GM12878 (cell line): ENCODE measurements around the gene HAPSTR1. TPM values are rescaled to one million over a fixed set of nuclear protein-coding genes. Genes with fewer than 3 reads are reported as not detected.

Experiments
- ATAC-seq: fragments of 200-7000 bp; cut with Tn5 transposase; 3 replicates; pipeline ENCODE4 v1.9.1; 2020; ENCODE audit warnings: mild to moderate bottlenecking, moderate library complexity
- BruUV-seq: library from RNA; stranded (reverse); fragments of 400-500 nt; replicated peaks from 2 replicates; lab custom pipeline; 2021; lab: Mats Ljungman, UMichigan
- CTCF ChIA-PET: fragments of 300-600 bp; sonication (Branson Sonifier 250); formaldehyde crosslinking; extraction: SDS; loops from one replicate; lab custom pipeline; 2021; ENCODE audit warnings: inconsistent platforms; lab: Yijun Ruan, JAX
- POLR2A ChIA-PET: fragments of 350-600 bp; formaldehyde crosslinking; extraction: SDS; loops from one replicate; lab custom pipeline; 2021; ENCODE audit warnings: inconsistent platforms; lab: Charles Lee
- RAD21 ChIA-PET: fragments of 300-600 bp; sonication (Branson Sonifier 250); formaldehyde crosslinking; loops from one replicate; lab custom pipeline; 2023; ENCODE audit warnings: antibody characterized with exemption; ENCODE audit not compliant: unreplicated experiment; lab: Charles Lee
- SMC1A ChIA-PET: fragments of 300-600 bp; sonication (Branson Sonifier 250); formaldehyde crosslinking; loops from one replicate; lab custom pipeline; 2023; ENCODE audit not compliant: unreplicated experiment, uncharacterized antibody; lab: Charles Lee
- DNase-seq: peaks from one replicate; pipeline ENCODE4 v3.0.0-alpha.2; 2011; ENCODE audit warnings: low read depth, low spot score
- FAIRE-seq: peaks from 3 replicates; lab custom pipeline; 2011; peaks lifted over from hg19 to GRCh38; lab: Jason Lieb, UNC
- H2AFZ ChIP-seq: 2 replicates; pipeline ENCODE4 v1.6.0; 2011; ENCODE audit warnings: low read depth, low read length, control low read depth; ENCODE audit not compliant: control insufficient read depth
- H3K27ac ChIP-seq: 2 replicates; pipeline ENCODE4 v1.5.1; 2011; ENCODE audit warnings: control low read depth; ENCODE audit not compliant: control insufficient read depth, insufficient read depth
- H3K27me3 ChIP-seq, 2 experiments: replicated peaks in 1 of 2; 2 replicates each; pipeline versions ENCODE4 v1.6.0 to v1.6.1; 2011; ENCODE audit warnings: low read length in 1 of 2; ENCODE audit not compliant: control insufficient read depth in 2 of 2, insufficient read depth in 2 of 2
- H3K36me3 ChIP-seq, 2 experiments: 2 replicates each; pipeline ENCODE4 v1.5.1; 2011; ENCODE audit warnings: low read length in 1 of 2; ENCODE audit not compliant: control insufficient read depth in 2 of 2, insufficient read depth in 2 of 2
- H3K4me1 ChIP-seq: 2 replicates; pipeline ENCODE4 v1.6.1; 2011; ENCODE audit warnings: mild to moderate bottlenecking, low read length, moderate library complexity, mixed read lengths; ENCODE audit not compliant: control insufficient read depth, insufficient read depth
- H3K4me2 ChIP-seq: 2 replicates; pipeline ENCODE4 v1.6.0; 2011; ENCODE audit warnings: control low read depth; ENCODE audit not compliant: control insufficient read depth, insufficient read depth
- H3K4me3 ChIP-seq: fragments of 200-600 bp; sonication (generic); 2 replicates; pipeline ENCODE4 v1.5.1; 2016
- H3K79me2 ChIP-seq: 2 replicates; pipeline ENCODE4 v1.6.0; 2011; ENCODE audit warnings: low read length; ENCODE audit not compliant: control insufficient read depth, insufficient read depth
- H3K9ac ChIP-seq: 2 replicates; pipeline ENCODE4 v1.8.0; 2011; ENCODE audit warnings: low read length, control low read depth, mixed read lengths; ENCODE audit not compliant: control insufficient read depth, insufficient read depth
- H3K9me3 ChIP-seq: replicated peaks from 3 replicates; pipeline ENCODE4 v1.5.1; 2011; ENCODE audit warnings: mild to moderate bottlenecking, low read length; ENCODE audit not compliant: control insufficient read depth, insufficient read depth
- H4K20me1 ChIP-seq: 2 replicates; pipeline ENCODE4 v1.6.0; 2011; ENCODE audit not compliant: control insufficient read depth, insufficient read depth
- BCL3 ChIP-seq: IDR thresholded peaks from 2 replicates; pipeline ENCODE4 v1.6.1; 2011; ENCODE audit warnings: borderline replicate concordance, low read depth, mild to moderate bottlenecking, moderate library complexity, low read length; ENCODE audit not compliant: insufficient read depth, poor library complexity, severe bottlenecking
- BHLHE40 ChIP-seq, 2 experiments: fragments of 450-650 bp in 1 of 2; IDR thresholded peaks; 2 replicates each; pipeline ENCODE4 v1.6.1; 2011 to 2017; ENCODE audit warnings: low read depth in 2 of 2, borderline replicate concordance in 1 of 2, improper control_type of control experiment in 1 of 2, low read length in 1 of 2, mild to moderate bottlenecking in 1 of 2
- CEBPB ChIP-seq, 2 experiments: fragments of 150-350 bp in 1 of 2; IDR thresholded peaks; 2 replicates each; pipeline ENCODE4 v1.6.1; 2012 to 2014; ENCODE audit warnings: low read depth in 2 of 2, low read length in 2 of 2, borderline replicate concordance in 1 of 2, inconsistent platforms in 1 of 2
- IRF4 ChIP-seq: IDR thresholded peaks from 2 replicates; pipeline ENCODE4 v1.6.1; 2011; ENCODE audit warnings: low read depth, low read length
- JUNB ChIP-seq: IDR thresholded peaks from 2 replicates; pipeline ENCODE4 v1.6.1; 2016; ENCODE audit warnings: antibody characterized with exemption, mild to moderate bottlenecking
- KDM1A ChIP-seq: fragments of 200-600 bp; sonication (generic); IDR thresholded peaks from 2 replicates; pipeline ENCODE4 v1.6.1; 2016; ENCODE audit warnings: borderline replicate concordance
- NR2F1 ChIP-seq: fragments of 450-650 bp; conservative IDR thresholded peaks from 2 replicates; pipeline ENCODE4 v1.6.1; 2017; ENCODE audit warnings: mild to moderate bottlenecking
- POLR2A ChIP-seq: IDR thresholded peaks from 2 replicates; pipeline ENCODE4 v1.6.1; 2011; ENCODE audit warnings: low read depth, mild to moderate bottlenecking, low read length
- RAD51 ChIP-seq: fragments of 450-650 bp; IDR thresholded peaks from 2 replicates; pipeline ENCODE4 v1.6.1; 2016; ENCODE audit warnings: moderate library complexity, mild to moderate bottlenecking, inconsistent platforms
- STAT3 ChIP-seq: IDR thresholded peaks from 2 replicates; pipeline ENCODE4 v1.6.1; 2011; ENCODE audit warnings: low read depth, low read length, improper control_type of control experiment
- ZNF24 ChIP-seq: fragments of 450-650 bp; IDR thresholded peaks from 2 replicates; pipeline ENCODE4 v1.6.1; 2017; ENCODE audit warnings: antibody characterized with exemption, mild to moderate bottlenecking
- ZNF274 ChIP-seq: IDR thresholded peaks from one replicate; pipeline ENCODE4 v1.8.0; 2011; ENCODE audit not compliant: insufficient read length, insufficient read depth
- ZNF592 ChIP-seq: fragments of 450-650 bp; IDR thresholded peaks from 2 replicates; pipeline ENCODE4 v1.6.1; 2017; ENCODE audit warnings: mild to moderate bottlenecking, moderate library complexity
- in situ Hi-C: fragments of 300-500 bp; cut with MboI; formaldehyde crosslinking; loops from 9 replicates; pipeline ENCODE4 v1.14.3; 2018; ENCODE audit warnings: mixed read lengths
- intact Hi-C: fragments of 100-400 bp; cut with micrococcal nuclease; formaldehyde crosslinking; loops from one replicate; pipeline ENCODE4 v1.14.2; 2022; ENCODE audit not compliant: unreplicated experiment
- polyA plus RNA-seq, 11 experiments: library from polyadenylated mRNA; depleted of rRNA in 4 of 11; unstranded in 6 of 11; stranded (reverse) in 5 of 11; fragments of >200 nt; fragmentation: Nextera tagmentation in 4 of 11; fragmentation: Illumina TruSeq in 1 of 11; extraction: Ambion mirVana in 4 of 11; extraction: Trizol in 1 of 11; gene quantifications; 1 replicate in 1 of 11; 2 replicates in 10 of 11; pipeline versions ENCODE4 v1.2.1 to v1.2.3, GENCODE V29; 2011 to 2016; ENCODE audit warnings: inconsistent platforms in 2 of 11, missing spikeins in 2 of 11, low read depth in 1 of 11
- total RNA-seq, 4 experiments: library from RNA; depleted of rRNA in 3 of 4; stranded (reverse); fragments of >200 nt in 3 of 4; fragmentation: Illumina TruSeq in 1 of 4; extraction: Trizol in 1 of 4; gene quantifications; 2 replicates each; pipeline versions ENCODE4 v1.2.1 to v1.2.3, GENCODE V29; 2013 to 2021

Gene HAPSTR1
- total and polyA plus RNA-seq, 10 of the 15 experiments (the other 5 are each of a cell fraction or from before 2014, with no cell fraction given) = 8.7 to 52.5 (median 23.1) TPM

GRCh38 chr16:9060225-9060624, 31.2 kb upstream of the HAPSTR1 start:
- Histone ChIP-seq H4K20me1 (no peaks in the 10 kb centered on the region), H3K79me2 (no peaks in the 10 kb centered on the region), H3K4me1 (peaks cover 16% of the 10 kb centered on the region), H3K36me3 (no peaks in the 10 kb centered on the region), H3K27ac (no peak overlapping the region), H2AFZ (no peak overlapping the region), H3K9ac (no peak overlapping the region), H3K4me3 (no peak overlapping the region), H3K9me3 (no peaks in the 10 kb centered on the region), H3K4me2 (no peak overlapping the region), H3K27me3 (no peaks in the 10 kb centered on the region)
- SMC1A ChIA-PET = interaction anchor here (1.6 kb wide), 1 partner anchor 15 kb away, joined by 4 read pairs; no protein-coding TSS in a partner anchor
- TF ChIP-seq ZNF24 (no peak), CEBPB (IDR thresholded peaks at IDR 0.05; ENCODE audit: borderline replicate concordance in 1 of 2, low read depth in 2 of 2, low read length in 2 of 2) (no peak), KDM1A (no peak), BHLHE40 (IDR thresholded peaks at IDR 0.05; ENCODE audit: borderline replicate concordance in 1 of 2, low read depth in 2 of 2, low read length in 1 of 2) (no peak), RAD51 (no peak), IRF4 (no peak), ZNF592 (no peak), BCL3 (no peak), POLR2A (no peak), STAT3 (no peak), NR2F1 (no peak), ZNF274 (no peak), JUNB (no peak)
- ATAC-seq = no peak
- RAD21 ChIA-PET = interaction anchor here (0.6 kb wide), 1 partner anchor 87 kb away, joined by 3 read pairs; no protein-coding TSS in a partner anchor
- FAIRE-seq = no peak
- intact Hi-C loops = no loop called here
- POLR2A ChIA-PET = no interaction called here
- CTCF ChIA-PET = interaction anchor here (0.6 to 2.4 kb wide), 5 partner anchors 10 to 903 kb away, joined by 3 to 8 read pairs (median 4); no protein-coding TSS in a partner anchor
- BruUV-seq = no TSS peak
- in situ Hi-C loops = no loop called here
- DNase-seq = no peak
